H9 (cell line): ENCODE results near the gene PIK3C3. TPM values are rescaled to one million over a fixed set of nuclear protein-coding genes. Genes with fewer than 3 reads are reported as not detected.

ENCODE experiments used
- DNase-seq: peaks from one replicate; pipeline ENCODE4 v3.0.0-alpha.2; 2017
- H2AFZ ChIP-seq: one replicate; pipeline ENCODE4 v1.6.1; 2013; ENCODE audit warnings: mild to moderate bottlenecking, low read length, control low read depth, moderate library complexity
- H2AK5ac ChIP-seq: 2 replicates; pipeline ENCODE4 v1.6.1; 2013; ENCODE audit warnings: low read length, control low read depth, mixed read lengths; ENCODE audit not compliant: insufficient read length
- H2BK120ac ChIP-seq: one replicate; pipeline ENCODE4 v1.6.1; 2013; ENCODE audit warnings: low read depth, mild to moderate bottlenecking, low read length, control low read depth, inconsistent platforms; ENCODE audit not compliant: poor library complexity, severe bottlenecking
- H2BK12ac ChIP-seq: 2 replicates; pipeline ENCODE4 v1.6.1; 2013; ENCODE audit warnings: low read length, control low read depth, mixed read lengths, low read depth; ENCODE audit not compliant: insufficient read length
- H2BK15ac ChIP-seq: 2 replicates; pipeline ENCODE4 v1.6.1; 2013; ENCODE audit warnings: low read depth, low read length, control low read depth
- H2BK20ac ChIP-seq: one replicate; pipeline ENCODE4 v1.6.1; 2013; ENCODE audit warnings: low read depth, mild to moderate bottlenecking, low read length, control low read depth, inconsistent platforms; ENCODE audit not compliant: poor library complexity, severe bottlenecking
- H2BK5ac ChIP-seq: 2 replicates; pipeline ENCODE4 v1.6.1; 2013; ENCODE audit warnings: low read length, control low read depth, mixed read lengths; ENCODE audit not compliant: insufficient read length
- H3K14ac ChIP-seq: 2 replicates; pipeline ENCODE4 v1.6.1; 2013; ENCODE audit warnings: low read length, control low read depth; ENCODE audit not compliant: insufficient read depth
- H3K18ac ChIP-seq: 2 replicates; pipeline ENCODE4 v1.6.1; 2013; ENCODE audit warnings: low read depth, mild to moderate bottlenecking, mixed read lengths, low read length, control low read depth; ENCODE audit not compliant: insufficient read length
- H3K23ac ChIP-seq: 2 replicates; pipeline ENCODE4 v1.6.1; 2013; ENCODE audit warnings: low read length, control low read depth, mixed read lengths, low read depth; ENCODE audit not compliant: insufficient read length
- H3K23me2 ChIP-seq: 2 replicates; pipeline ENCODE4 v1.6.1; 2013; ENCODE audit warnings: low read depth, mild to moderate bottlenecking, mixed read lengths, low read length, control low read depth; ENCODE audit not compliant: insufficient read length, poor library complexity, severe bottlenecking
- H3K27ac ChIP-seq: 2 replicates; pipeline ENCODE4 v1.5.1; 2013; ENCODE audit warnings: low read length, control low read depth, mixed read lengths, low read depth; ENCODE audit not compliant: insufficient read length
- H3K27me3 ChIP-seq: 2 replicates; pipeline ENCODE4 v1.6.1; 2013; ENCODE audit warnings: low read length, control low read depth, inconsistent platforms; ENCODE audit not compliant: insufficient read depth
- H3K4ac ChIP-seq: 2 replicates; pipeline ENCODE4 v1.6.1; 2013; ENCODE audit warnings: low read depth, mild to moderate bottlenecking, control low read depth, inconsistent platforms, low read length, moderate library complexity
- H3K4me1 ChIP-seq: 2 replicates; pipeline ENCODE4 v1.6.1; 2013; ENCODE audit warnings: low read length, control low read depth, inconsistent platforms; ENCODE audit not compliant: insufficient read depth
- H3K4me2 ChIP-seq: 2 replicates; pipeline ENCODE4 v1.6.1; 2013; ENCODE audit warnings: low read length, control low read depth, mixed read lengths; ENCODE audit not compliant: insufficient read length, insufficient read depth
- H3K56ac ChIP-seq: 2 replicates; pipeline ENCODE4 v1.6.1; 2013; ENCODE audit warnings: low read depth, mild to moderate bottlenecking, mixed read lengths, low read length, control low read depth; ENCODE audit not compliant: insufficient read length
- H3K79me1 ChIP-seq: 2 replicates; pipeline ENCODE4 v1.6.1; 2013; ENCODE audit warnings: low read depth, mild to moderate bottlenecking, moderate library complexity, low read length, control low read depth, inconsistent platforms; ENCODE audit not compliant: insufficient read depth, poor library complexity, severe bottlenecking
- H3K79me2 ChIP-seq: 2 replicates; pipeline ENCODE4 v1.6.1; 2013; ENCODE audit warnings: low read length, control low read depth, inconsistent platforms; ENCODE audit not compliant: insufficient read depth
- H3K9ac ChIP-seq: 2 replicates; pipeline ENCODE4 v1.6.1; 2013; ENCODE audit warnings: low read length, control low read depth, mixed read lengths; ENCODE audit not compliant: insufficient read length; ENCODE audit errors: extremely low read depth
- H3K9me3 ChIP-seq: one replicate; pipeline ENCODE4 v1.6.1; 2013; ENCODE audit warnings: low read depth, low read length, inconsistent platforms; ENCODE audit not compliant: control insufficient read depth
- H3T11ph ChIP-seq: one replicate; pipeline ENCODE4 v1.6.1; 2013; ENCODE audit warnings: mild to moderate bottlenecking, low read length, control low read depth, inconsistent platforms
- H4K20me1 ChIP-seq: one replicate; pipeline ENCODE4 v1.6.1; 2013; ENCODE audit not compliant: control insufficient read depth, insufficient read length, insufficient read depth
- H4K5ac ChIP-seq: 2 replicates; pipeline ENCODE4 v1.6.1; 2013; ENCODE audit warnings: low read depth, mild to moderate bottlenecking, mixed read lengths, low read length, control low read depth; ENCODE audit not compliant: insufficient read length
- H4K8ac ChIP-seq: replicated peaks from 2 replicates; pipeline ENCODE4 v1.6.1; 2013; ENCODE audit warnings: low read length, control low read depth, mixed read lengths, low read depth; ENCODE audit not compliant: insufficient read length
- H4K91ac ChIP-seq: 2 replicates; pipeline ENCODE4 v1.6.1; 2013; ENCODE audit warnings: low read depth, mild to moderate bottlenecking, moderate library complexity, mixed read lengths, low read length, control low read depth; ENCODE audit not compliant: insufficient read length
- H3K27ac Mint-ChIP-seq, 3 experiments: 2 replicates in 2 of 3; 3 replicates in 1 of 3; pipeline ENCODE4 v1.8.0; 2020 to 2021; ENCODE audit warnings: mixed read lengths in 3 of 3, mild to moderate bottlenecking in 1 of 3, moderate library complexity in 1 of 3
- H3K27me3 Mint-ChIP-seq: 2 replicates; pipeline ENCODE4 v1.8.0; 2021; ENCODE audit warnings: low read depth, mild to moderate bottlenecking, moderate library complexity, mixed read lengths
- H3K36me3 Mint-ChIP-seq, 3 experiments: 2 replicates in 2 of 3; 3 replicates in 1 of 3; pipeline ENCODE4 v1.8.0; 2020 to 2021; ENCODE audit warnings: low read depth in 3 of 3, mixed read lengths in 3 of 3; ENCODE audit not compliant: insufficient read depth in 1 of 3
- H3K4me1 Mint-ChIP-seq, 2 experiments: 2 replicates each; pipeline ENCODE4 v1.8.0; 2020; ENCODE audit warnings: mixed read lengths in 2 of 2
- H3K4me3 Mint-ChIP-seq, 2 experiments: 2 replicates in 1 of 2; 3 replicates in 1 of 2; pipeline ENCODE4 v1.8.0; 2020 to 2021; ENCODE audit warnings: mild to moderate bottlenecking in 2 of 2, mixed read lengths in 2 of 2, moderate library complexity in 1 of 2
- H3K9me3 Mint-ChIP-seq, 2 experiments: 2 replicates in 1 of 2; 3 replicates in 1 of 2; pipeline ENCODE4 v1.8.0; 2020; ENCODE audit warnings: mild to moderate bottlenecking in 2 of 2, mixed read lengths in 2 of 2, moderate library complexity in 1 of 2
- CTCF ChIP-seq: fragments of 200-600 bp; sonication (generic); conservative IDR thresholded peaks from 3 replicates; pipeline ENCODE4 v1.8.0; 2021; ENCODE audit warnings: antibody characterized with exemption, mild to moderate bottlenecking
- WGBS: extraction: QIAGEN DNeasy Blood & Tissue Kit; methylation state at CpG from one replicate; pipeline ENCODE4 v1.1.7; 2013; ENCODE audit warnings: missing lambda C conversion rate, low lambda C conversion rate, mixed read lengths; ENCODE audit not compliant: insufficient read length; ENCODE audit errors: extremely low coverage; 5-methylcytosine and 5-hydroxymethylcytosine counted together
- total RNA-seq: library from RNA; stranded (reverse); gene quantifications from 2 replicates; pipeline ENCODE4 v1.2.1, GENCODE V29; 2021

PIK3C3 gene
- total RNA-seq, 1 experiment from 2014 or later, result 48.8 TPM

GRCh38 chr18:42106784-42107183 lies 151.8 kb downstream of the PIK3C3 start:
- no peak overlapping the region for H3K18ac ChIP-seq
- no peak overlapping the region for H2AFZ ChIP-seq
- peaks cover 4% of the 10 kb centered on the region; the same call in 1 of the 2 replicates for H3K4me1 ChIP-seq
- H2AK5ac ChIP-seq, result no peak overlapping the region
- H3K23me2 ChIP-seq, result no peaks in the 10 kb centered on the region
- Mint-ChIP-seq H3K36me3 (peaks cover 0 to 4% (median 2%) of the 10 kb centered on the region in 3 experiments; a peak in 2 of 7 replicates), H3K27ac (no peak overlapping the region), H3K4me1 (peaks cover 18 to 19% of the 10 kb centered on the region in 2 experiments), H3K4me3 (no peak overlapping the region), H3K27me3 (no peaks in the 10 kb centered on the region), H3K9me3 (peaks cover 3 to 5% of the 10 kb centered on the region in 2 experiments; a peak in 3 of 5 replicates)
- no peak overlapping the region for H4K8ac ChIP-seq
- H3K79me2 ChIP-seq, result no peaks in the 10 kb centered on the region
- H2BK12ac ChIP-seq, result no peak overlapping the region
- H4K5ac ChIP-seq, result no peak overlapping the region
- no peak overlapping the region for H2BK5ac ChIP-seq
- H4K91ac ChIP-seq, result no peak overlapping the region
- H3K56ac ChIP-seq, result no peak overlapping the region
- TF ChIP-seq CTCF, result no peak
- no peak overlapping the region for H3K4me2 ChIP-seq
- H3K9me3 ChIP-seq, result no peaks in the 10 kb centered on the region
- no peak for DNase-seq
- no peak overlapping the region for H3K23ac ChIP-seq
- no peak overlapping the region for H3K27ac ChIP-seq
- H3K27me3 ChIP-seq, result no peaks in the 10 kb centered on the region
- H4K20me1 ChIP-seq, result no peaks in the 10 kb centered on the region
- H2BK120ac ChIP-seq, result no peak overlapping the region
- no CpG with 5 or more reads among the region's 2 CpGs for WGBS
- no peak overlapping the region for H2BK15ac ChIP-seq
- H3T11ph ChIP-seq, result no peak overlapping the region
- H3K14ac ChIP-seq, result no peak overlapping the region
- H3K4ac ChIP-seq, result no peak overlapping the region
- no peaks in the 10 kb centered on the region for H3K79me1 ChIP-seq
- no peak overlapping the region for H2BK20ac ChIP-seq
- no peak overlapping the region for H3K9ac ChIP-seq
